Gastrocnemius medialis (tissue), 4 donors: Measurements from ENCODE around the gene HMGB3.

Experiments used
- POLR2A ChIP-seq, 2 donors: fragments of 450-650 bp; IDR thresholded peaks; one replicate each; pipeline ENCODE4 v1.6.1; 2017; ENCODE audit warnings: antibody characterized with exemption in 2 of 2, mild to moderate bottlenecking in 2 of 2, moderate library complexity in 2 of 2
- TF ChIP-seq, protein P1 (sequence below), 5 experiments: fragments of 450-650 bp in 3 of 5; fragments of 200-600 bp in 2 of 5; sonication (generic) in 2 of 5; IDR thresholded peaks in 4 of 5; conservative IDR thresholded peaks in 1 of 5; 1 replicate in 4 of 5; 2 replicates in 1 of 5; pipeline ENCODE4 v1.5.1; 2016 to 2019; ENCODE audit warnings: antibody characterized with exemption in 5 of 5, mild to moderate bottlenecking in 3 of 5, moderate library complexity in 3 of 5

DNA sequence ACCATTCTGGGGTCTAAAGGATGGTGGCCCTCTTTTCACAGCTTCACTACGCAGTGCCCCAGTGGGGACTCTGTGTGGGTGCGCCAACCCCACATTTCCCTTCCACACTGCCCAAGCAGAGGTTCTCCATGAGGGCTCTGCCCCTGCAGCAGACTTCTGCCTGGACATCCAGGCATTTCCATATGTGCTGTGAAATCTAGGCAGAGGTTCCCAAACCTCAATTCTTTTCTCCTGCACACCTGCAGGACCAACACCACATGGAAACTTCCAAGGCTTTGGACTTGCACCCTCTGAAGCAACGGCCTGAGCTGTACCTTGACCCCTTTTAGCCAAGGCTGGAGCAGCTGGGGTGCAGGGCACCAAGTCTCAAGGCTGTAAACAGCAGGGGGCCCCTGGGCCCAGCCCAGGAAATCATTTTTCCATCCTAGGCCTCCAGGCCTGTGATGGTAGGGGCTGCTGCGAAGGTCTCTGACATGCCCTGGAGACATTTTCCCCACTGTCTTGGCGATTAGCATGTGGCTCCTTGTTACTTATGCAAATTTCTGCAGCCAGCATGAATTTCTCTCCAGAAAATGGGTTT, 30.1 kb downstream of the HMGB3 start:
- TF ChIP-seq, protein P1, sequence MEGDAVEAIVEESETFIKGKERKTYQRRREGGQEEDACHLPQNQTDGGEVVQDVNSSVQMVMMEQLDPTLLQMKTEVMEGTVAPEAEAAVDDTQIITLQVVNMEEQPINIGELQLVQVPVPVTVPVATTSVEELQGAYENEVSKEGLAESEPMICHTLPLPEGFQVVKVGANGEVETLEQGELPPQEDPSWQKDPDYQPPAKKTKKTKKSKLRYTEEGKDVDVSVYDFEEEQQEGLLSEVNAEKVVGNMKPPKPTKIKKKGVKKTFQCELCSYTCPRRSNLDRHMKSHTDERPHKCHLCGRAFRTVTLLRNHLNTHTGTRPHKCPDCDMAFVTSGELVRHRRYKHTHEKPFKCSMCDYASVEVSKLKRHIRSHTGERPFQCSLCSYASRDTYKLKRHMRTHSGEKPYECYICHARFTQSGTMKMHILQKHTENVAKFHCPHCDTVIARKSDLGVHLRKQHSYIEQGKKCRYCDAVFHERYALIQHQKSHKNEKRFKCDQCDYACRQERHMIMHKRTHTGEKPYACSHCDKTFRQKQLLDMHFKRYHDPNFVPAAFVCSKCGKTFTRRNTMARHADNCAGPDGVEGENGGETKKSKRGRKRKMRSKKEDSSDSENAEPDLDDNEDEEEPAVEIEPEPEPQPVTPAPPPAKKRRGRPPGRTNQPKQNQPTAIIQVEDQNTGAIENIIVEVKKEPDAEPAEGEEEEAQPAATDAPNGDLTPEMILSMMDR (IDR thresholded peaks at IDR 0.05 in 4 of 5, conservative IDR thresholded peaks at IDR 0.05 in 1 of 5) = no peak
- TF ChIP-seq POLR2A (IDR thresholded peaks at IDR 0.05) = no peak
